ENCODE data around the gene IPO5.

The IPO5 gene

GRCh38 chr13:98066636-98067035 lies 113.2 kb downstream of the IPO5 start:
- no peak for DNase-seq

GRCh38 chr13:98068521-98068920 lies 115.0 kb downstream of the IPO5 start:
- no peak for DNase-seq

GRCh38 chr13:98069985-98070384 lies 116.5 kb downstream of the IPO5 start:
- DNase-seq: no peak

- no peak for DNase-seq
These were observed 117.8 kb downstream of the IPO5 start for GRCh38 chr13:98071316-98071715.

GRCh38 chr13:98072476-98072875 lies 119.0 kb downstream of the IPO5 start:
- DNase-seq: no peak
